Activated CD4-positive, alpha-beta T cell treated with anti-CD3 and anti-CD28 coated beads for 36 hours (primary cell): ENCODE results near the gene CHD9NB. TPM values are rescaled to one million over a fixed set of nuclear protein-coding genes. Genes with fewer than 3 reads are reported as not detected.

Source experiments
- ATAC-seq: fragments of 200-7000 bp; cut with Tn5 transposase; one replicate; pipeline ENCODE4 v1.10.0; 2021; ENCODE audit warnings: mild to moderate bottlenecking, moderate library complexity
- CTCF ChIA-PET: fragments of 350-600 bp; sonication (Branson Sonifier 250); formaldehyde crosslinking; loops from one replicate; lab custom pipeline; 2021; ENCODE audit warnings: antibody characterized with exemption; lab: Charles Lee
- POLR2A ChIA-PET: fragments of 350-600 bp; sonication (Branson Sonifier 250); formaldehyde crosslinking; loops from one replicate; lab custom pipeline; 2021; ENCODE audit warnings: antibody characterized with exemption, inconsistent platforms; lab: Charles Lee
- DNase-seq: peaks from one replicate; pipeline ENCODE4 v3.0.0-alpha.2; 2020
- H3K27ac Mint-ChIP-seq: one replicate; pipeline ENCODE4 v1.8.0; 2021; ENCODE audit warnings: mixed read lengths
- H3K27me3 Mint-ChIP-seq: one replicate; pipeline ENCODE4 v1.8.0; 2021; ENCODE audit warnings: mixed read lengths
- H3K36me3 Mint-ChIP-seq: one replicate; pipeline ENCODE4 v1.8.0; 2021; ENCODE audit warnings: low read depth, mixed read lengths
- H3K4me1 Mint-ChIP-seq: one replicate; pipeline ENCODE4 v1.8.0; 2021; ENCODE audit warnings: mixed read lengths
- H3K4me3 Mint-ChIP-seq: one replicate; pipeline ENCODE4 v1.8.0; 2021; ENCODE audit warnings: mild to moderate bottlenecking, moderate library complexity, mixed read lengths
- H3K9me3 Mint-ChIP-seq: one replicate; pipeline ENCODE4 v1.8.0; 2021; ENCODE audit warnings: low read depth, mixed read lengths
- intact Hi-C, 2 experiments: fragments of 100-400 bp; cut with DNase I in 1 of 2; cut with micrococcal nuclease in 1 of 2; formaldehyde crosslinking; loops; one replicate each; pipeline versions ENCODE4 v1.14.2 to v1.15.1; 2022 to 2024; cut with DNase I, micrococcal nuclease
- total RNA-seq, 2 experiments: library from RNA; stranded (reverse); gene quantifications; one replicate each; pipeline ENCODE4 v1.2.3, GENCODE V29; 2021

Gene CHD9NB
- total RNA-seq: under 1 TPM in 1 of 2 experiments, not detected in 1; 0.14 TPM

- intact Hi-C loops: loop anchor here in 1 of 2 experiments (5.0 to 10.0 kb wide), 3 partner anchors 319 to 652 kb away; partner anchors contain the start of genes FTO, RBL2 and RPGRIP1L
- H3K4me1 Mint-ChIP-seq: peaks cover 19% of the 10 kb centered on the region
- POLR2A ChIA-PET: no interaction called here
- DNase-seq (peak; percentile 45), ATAC-seq (peak; percentile 45)
- CTCF ChIA-PET: interaction anchor here (0.6 to 2.6 kb wide), 3 partner anchors 106 to 373 kb away, joined by 4 to 13 read pairs (median 4); no protein-coding TSS in a partner anchor
- no peaks in the 10 kb centered on the region for H3K36me3 Mint-ChIP-seq
- peaks cover 6% of the 10 kb centered on the region for H3K27me3 Mint-ChIP-seq
- no peak within 1 kb of the TSS for H3K27ac Mint-ChIP-seq
- no peaks in the 10 kb centered on the region for H3K9me3 Mint-ChIP-seq
- H3K4me3 Mint-ChIP-seq: no peak within 1 kb of the TSS
These were observed at the start of gene CHD9NB for GRCh38 chr16:53052519-53053501. Gene CHD9NB (minus strand): TSS chr16:53052897. CDS start chr16:53044158, 8,739 bp downstream.

- ChIA-PET POLR2A (interaction anchor here (0.6 kb wide), 1 partner anchor 434 kb away, joined by 3 read pairs; no protein-coding TSS in a partner anchor), CTCF (no interaction called here)
- H3K9me3 Mint-ChIP-seq: no peaks in the 10 kb centered on the region
- no peaks in the 10 kb centered on the region for H3K27me3 Mint-ChIP-seq
- no peaks in the 10 kb centered on the region for H3K36me3 Mint-ChIP-seq
- no peak for DNase-seq
- no peak for ATAC-seq
- H3K27ac Mint-ChIP-seq: no peak overlapping the region
- peaks cover 18% of the 10 kb centered on the region for H3K4me1 Mint-ChIP-seq
- H3K4me3 Mint-ChIP-seq: no peak overlapping the region
- intact Hi-C loops: no loop called here
These were observed 48.2 kb upstream of the CHD9NB start for GRCh38 chr16:53100889-53101288.

GRCh38 chr16:53100131-53100748 is 47.5 kb upstream of the CHD9NB start:
- no peak for DNase-seq
- Mint-ChIP-seq H3K4me1 (peaks cover 18% of the 10 kb centered on the region), H3K9me3 (no peaks in the 10 kb centered on the region), H3K36me3 (no peaks in the 10 kb centered on the region), H3K4me3 (peak overlapping the region; percentile 68), H3K27me3 (no peaks in the 10 kb centered on the region), H3K27ac (peak overlapping the region; percentile 58)
- intact Hi-C loops: no loop called here
- ATAC-seq: no peak
- POLR2A ChIA-PET: interaction anchor here (0.6 kb wide), 1 partner anchor 435 kb away, joined by 3 read pairs; no protein-coding TSS in a partner anchor
- CTCF ChIA-PET: interaction anchor here (0.7 to 1.4 kb wide), 2 partner anchors 34 to 60 kb away, joined by 3 read pairs; no protein-coding TSS in a partner anchor

GRCh38 chr16:53099318-53100130 is 46.8 kb upstream of the CHD9NB start:
- no peaks in the 10 kb centered on the region for H3K9me3 Mint-ChIP-seq
- peaks cover 18% of the 10 kb centered on the region for H3K4me1 Mint-ChIP-seq
- no peaks in the 10 kb centered on the region for H3K36me3 Mint-ChIP-seq
- no peaks in the 10 kb centered on the region for H3K27me3 Mint-ChIP-seq
- H3K4me3 Mint-ChIP-seq: peak overlapping the region; percentile 68
- POLR2A ChIA-PET: no interaction called here
- peak overlapping the region; percentile 86 for H3K27ac Mint-ChIP-seq
- intact Hi-C loops: loop anchor here (1.0 to 2.0 kb wide), 4 partner anchors 31 to 45 kb away; partner anchors contain the start of gene CHD9 (in 1 of the 2)
- DNase-seq (peak; percentile 69), ATAC-seq (peak; percentile 82)
- CTCF ChIA-PET: interaction anchor here (0.6 to 1.4 kb wide), 6 partner anchors 30 to 337 kb away, joined by 3 to 10 read pairs (median 3); partner anchors contain the start of gene CHD9

- H3K27me3 Mint-ChIP-seq: no peaks in the 10 kb centered on the region
- ChIA-PET POLR2A (no interaction called here), CTCF (interaction anchor here (0.8 to 1.4 kb wide), 4 partner anchors 31 to 166 kb away, joined by 3 to 10 read pairs (median 4); partner anchors contain the start of gene CHD9)
- intact Hi-C loops: loop anchor here (1.0 to 2.0 kb wide), 4 partner anchors 32 to 44 kb away; partner anchors contain the start of gene CHD9 (in 1 of the 2)
- H3K9me3 Mint-ChIP-seq: no peaks in the 10 kb centered on the region
- H3K4me1 Mint-ChIP-seq: peaks cover 21% of the 10 kb centered on the region
- H3K4me3 Mint-ChIP-seq: peak overlapping the region; percentile 68
- peak; percentile 66 for ATAC-seq
- H3K27ac Mint-ChIP-seq: peak overlapping the region; percentile 86
- peak; percentile 57 for DNase-seq
- no peaks in the 10 kb centered on the region for H3K36me3 Mint-ChIP-seq
These were observed 46.0 kb upstream of the CHD9NB start for GRCh38 chr16:53098526-53099317.

- Mint-ChIP-seq H3K9me3 (no peaks in the 10 kb centered on the region), H3K27ac (no peak overlapping the region), H3K27me3 (no peaks in the 10 kb centered on the region), H3K36me3 (no peaks in the 10 kb centered on the region), H3K4me3 (no peak overlapping the region), H3K4me1 (peaks cover 23% of the 10 kb centered on the region)
- intact Hi-C loops: no loop called here
- DNase-seq: no peak
- ATAC-seq: no peak
- CTCF ChIA-PET: no interaction called here
- POLR2A ChIA-PET: no interaction called here
These were observed 44.5 kb upstream of the CHD9NB start for GRCh38 chr16:53097190-53097589.

GRCh38 chr16:53094013-53094630 is 41.4 kb upstream of the CHD9NB start:
- Mint-ChIP-seq H3K27me3 (peaks cover 3% of the 10 kb centered on the region), H3K36me3 (no peaks in the 10 kb centered on the region), H3K4me3 (no peak overlapping the region), H3K4me1 (peaks cover 33% of the 10 kb centered on the region), H3K27ac (no peak overlapping the region), H3K9me3 (no peaks in the 10 kb centered on the region)
- ChIA-PET CTCF (interaction anchor here (0.6 kb wide), 1 partner anchor 229 kb away, joined by 4 read pairs; no protein-coding TSS in a partner anchor), POLR2A (no interaction called here)
- ATAC-seq: peak; percentile 9
- intact Hi-C loops: no loop called here
- DNase-seq: peak; percentile 9

GRCh38 chr16:53093162-53093744 is 40.6 kb upstream of the CHD9NB start:
- Mint-ChIP-seq H3K4me3 (no peak overlapping the region), H3K36me3 (no peaks in the 10 kb centered on the region), H3K4me1 (peaks cover 25% of the 10 kb centered on the region), H3K27ac (no peak overlapping the region), H3K27me3 (peaks cover 3% of the 10 kb centered on the region), H3K9me3 (no peaks in the 10 kb centered on the region)
- ATAC-seq (no peak), DNase-seq (no peak)
- POLR2A ChIA-PET: no interaction called here
- intact Hi-C loops: no loop called here
- CTCF ChIA-PET: interaction anchor here (1.0 kb wide), 1 partner anchor 38 kb away, joined by 3 read pairs; no protein-coding TSS in a partner anchor

GRCh38 chr16:53092284-53092683 is 39.6 kb upstream of the CHD9NB start:
- ChIA-PET POLR2A (no interaction called here), CTCF (no interaction called here)
- ATAC-seq: no peak
- intact Hi-C loops: no loop called here
- Mint-ChIP-seq H3K4me3 (no peak overlapping the region), H3K27me3 (peaks cover 3% of the 10 kb centered on the region), H3K27ac (no peak overlapping the region), H3K36me3 (no peaks in the 10 kb centered on the region), H3K9me3 (no peaks in the 10 kb centered on the region), H3K4me1 (peaks cover 25% of the 10 kb centered on the region)
- DNase-seq: no peak
